SK-N-SH (cell line): ENCODE measurements around the gene CATSPERB. TPM values are rescaled to one million over a fixed set of nuclear protein-coding genes. Genes with fewer than 3 reads are reported as not detected.

Experiments used
- CTCF ChIA-PET: fragments of 300-600, 350-600 bp; formaldehyde crosslinking; extraction: SDS; loops from one replicate; lab custom pipeline; 2021; lab: Yijun Ruan, JAX
- POLR2A ChIA-PET: fragments of 350-600 bp; sonication (Branson Sonifier 250); formaldehyde crosslinking; extraction: SDS; loops from one replicate; lab custom pipeline; 2020; ENCODE audit warnings: antibody characterized with exemption, inconsistent platforms; lab: Yijun Ruan, JAX
- DNase-seq: peaks from one replicate; pipeline ENCODE4 v3.0.0; 2012
- H2AFZ ChIP-seq: fragments of 200-600 bp; sonication (generic); 2 replicates; pipeline ENCODE4 v1.8.1; 2016; ENCODE audit warnings: antibody characterized with exemption, mild to moderate bottlenecking, low read depth
- H3F3A ChIP-seq: fragments of 200-600 bp; sonication (generic); replicated peaks from 2 replicates; pipeline ENCODE3; 2016; ENCODE audit warnings: antibody characterized with exemption, mild to moderate bottlenecking; ENCODE audit not compliant: insufficient read depth
- H3K27ac ChIP-seq, 2 experiments: fragments of 200-500 bp in 1 of 2; fragments of 200-600 bp in 1 of 2; sonication (Bioruptor generic) in 1 of 2; sonication (generic), shearing (Covaris generic) in 1 of 2; 2 replicates each; pipeline versions ENCODE4 v1.5.1 to v1.6.1; 2014 to 2016; ENCODE audit warnings: low read depth in 2 of 2, inconsistent platforms in 1 of 2, low read length in 1 of 2, mild to moderate bottlenecking in 1 of 2, mixed read lengths in 1 of 2
- H3K27me3 ChIP-seq: fragments of 200-600 bp; sonication (generic), shearing (Covaris generic); 2 replicates; pipeline ENCODE4 v1.6.1; 2016; ENCODE audit warnings: mixed run types; ENCODE audit not compliant: insufficient read depth
- H3K36me3 ChIP-seq, 2 experiments: fragments of 200-500 bp in 1 of 2; fragments of 200-600 bp in 1 of 2; sonication (Bioruptor generic) in 1 of 2; sonication (generic) in 1 of 2; replicated peaks in 1 of 2; 2 replicates each; pipeline versions ENCODE3 to v1.5.1; 2014 to 2016; ENCODE audit warnings: low read length in 1 of 2, mild to moderate bottlenecking in 1 of 2; ENCODE audit not compliant: insufficient read depth in 2 of 2, control insufficient read depth in 1 of 2
- H3K4me1 ChIP-seq, 2 experiments: fragments of 200-500 bp in 1 of 2; fragments of 200-600 bp in 1 of 2; sonication (Bioruptor generic) in 1 of 2; sonication (generic), shearing (Covaris generic) in 1 of 2; 2 replicates each; pipeline versions ENCODE4 v1.5.1 to v1.6.1; 2014 to 2016; ENCODE audit warnings: low read depth in 1 of 2, low read length in 1 of 2, mixed run types in 1 of 2; ENCODE audit not compliant: insufficient read depth in 2 of 2, control insufficient read depth in 1 of 2
- H3K4me2 ChIP-seq: fragments of 200-600 bp; sonication (generic), shearing (Covaris generic); 2 replicates; pipeline ENCODE4 v1.6.1; 2017; ENCODE audit warnings: mixed run types
- H3K4me3 ChIP-seq, 2 experiments: fragments of 200-500 bp in 1 of 2; fragments of 200-600 bp in 1 of 2; sonication (Bioruptor generic) in 1 of 2; sonication (generic), shearing (Covaris generic) in 1 of 2; 2 replicates each; pipeline versions ENCODE4 v1.5.1 to v1.8.1; 2014 to 2016; ENCODE audit warnings: low read depth in 2 of 2, inconsistent platforms in 1 of 2, low read length in 1 of 2, mild to moderate bottlenecking in 1 of 2, mixed read lengths in 1 of 2, moderate library complexity in 1 of 2
- H3K79me2 ChIP-seq: fragments of 200-600 bp; sonication (generic); 2 replicates; pipeline ENCODE4 v1.8.1; 2017; ENCODE audit warnings: mild to moderate bottlenecking; ENCODE audit not compliant: insufficient read depth
- H3K9ac ChIP-seq: fragments of 200-600 bp; sonication (generic); 2 replicates; pipeline ENCODE4 v1.6.1; 2017; ENCODE audit warnings: mixed run types
- H3K9me2 ChIP-seq: fragments of 200-600 bp; sonication (generic); 2 replicates; pipeline ENCODE4 v1.6.1; 2017; ENCODE audit warnings: mixed run types
- H3K9me3 ChIP-seq: fragments of 200-600 bp; sonication (generic); 2 replicates; pipeline ENCODE4 v1.6.1; 2017; ENCODE audit warnings: mixed run types, mild to moderate bottlenecking, moderate library complexity
- H4K20me1 ChIP-seq: fragments of 200-600 bp; sonication (generic); 2 replicates; pipeline ENCODE4 v1.6.1; 2017; ENCODE audit warnings: mild to moderate bottlenecking, mixed run types; ENCODE audit not compliant: insufficient read depth
- FOSL2 ChIP-seq: IDR thresholded peaks from 2 replicates; pipeline ENCODE4 v1.4.0; 2012; ENCODE audit warnings: low read depth, mild to moderate bottlenecking, moderate library complexity, borderline replicate concordance
- FOXJ3 ChIP-seq: sonication (generic); formaldehyde crosslinking; IDR thresholded peaks from 2 replicates; pipeline ENCODE4 v1.5.1; 2020; ENCODE audit warnings: mild to moderate bottlenecking, missing genetic modification reagents
- FOXM1 ChIP-seq: IDR thresholded peaks from 2 replicates; pipeline ENCODE4 v1.4.0; 2012; ENCODE audit warnings: low read depth, mild to moderate bottlenecking
- GABPA ChIP-seq: IDR thresholded peaks from 2 replicates; pipeline ENCODE4 v1.4.0; 2012; ENCODE audit warnings: low read depth, mild to moderate bottlenecking
- RCOR1 ChIP-seq: fragments of 150-350 bp; IDR thresholded peaks from 2 replicates; pipeline ENCODE4 v1.6.1; 2017; ENCODE audit warnings: antibody characterized with exemption, low read length
- RXRA ChIP-seq: IDR thresholded peaks from 2 replicates; pipeline ENCODE4 v1.4.0; 2012; ENCODE audit warnings: low read depth, mild to moderate bottlenecking, borderline replicate concordance
- SIN3A ChIP-seq: IDR thresholded peaks from 2 replicates; pipeline ENCODE4 v1.6.1; 2012; ENCODE audit warnings: low read depth, mild to moderate bottlenecking, low read length, moderate library complexity, borderline replicate concordance
- TCF12 ChIP-seq: IDR thresholded peaks from 2 replicates; pipeline ENCODE4 v1.4.0; 2012
- TEAD4 ChIP-seq: IDR thresholded peaks from 2 replicates; pipeline ENCODE4 v1.4.0; 2012; ENCODE audit warnings: mild to moderate bottlenecking, borderline replicate concordance; ENCODE audit not compliant: insufficient read depth
- YY1 ChIP-seq: IDR thresholded peaks from 2 replicates; pipeline ENCODE4 v1.4.0; 2012; ENCODE audit warnings: low read depth, mild to moderate bottlenecking
- WGBS: methylation state at CpG from one replicate; pipeline ENCODE4 v1.1.6; 2017; ENCODE audit warnings: low lambda C conversion rate; 5-methylcytosine and 5-hydroxymethylcytosine counted together
- polyA plus RNA-seq, 3 experiments: library from polyadenylated mRNA; depleted of rRNA; stranded (reverse); fragments of >200 nt; gene quantifications; 2 replicates each; pipeline ENCODE4 v1.2.3, GENCODE V29; 2012
- TF ChIP-seq, protein P1 (sequence below): fragments of 150-350 bp; IDR thresholded peaks from 2 replicates; pipeline ENCODE4 v1.6.1; 2017; ENCODE audit warnings: antibody characterized with exemption, low read length, low read depth, borderline replicate concordance
- TF ChIP-seq, protein P2 (sequence below): IDR thresholded peaks from 2 replicates; pipeline ENCODE4 v1.4.0; 2012; ENCODE audit warnings: low read depth, borderline replicate concordance
- TF ChIP-seq, protein P3 (sequence below): IDR thresholded peaks from 2 replicates; pipeline ENCODE4; 2012
- TF ChIP-seq, protein P4 (sequence below): fragments of 200-600 bp; sonication (generic); IDR thresholded peaks from 2 replicates; pipeline ENCODE4 v1.6.1; 2017; ENCODE audit warnings: antibody characterized with exemption, mild to moderate bottlenecking, moderate library complexity
- TF ChIP-seq, protein P5 (sequence below): IDR thresholded peaks from 2 replicates; pipeline ENCODE4 v1.4.0; 2012; ENCODE audit warnings: low read depth

Gene CATSPERB
- polyA plus RNA-seq, 1 of the 3 experiments (the other 2 are of a cell fraction), result 0.08 TPM

DNA sequence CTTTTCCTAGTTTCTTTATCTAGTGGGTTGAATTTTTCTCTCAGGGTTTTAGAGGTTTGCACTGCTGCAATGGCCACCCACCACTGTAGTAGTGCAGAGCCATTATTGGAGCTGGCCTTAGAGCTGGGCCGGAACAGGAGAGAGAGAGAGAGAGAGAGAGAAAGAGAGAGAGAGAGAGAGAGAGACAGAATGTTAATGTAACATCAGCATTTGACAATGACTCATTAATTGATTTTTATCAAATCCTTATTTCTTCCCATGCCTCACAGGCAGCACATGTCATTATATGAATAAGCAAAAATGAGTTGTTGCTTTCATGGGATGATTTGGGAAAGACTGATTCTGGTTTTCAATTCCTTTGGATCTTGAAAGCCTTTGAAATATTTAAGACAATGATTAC, 145.5 kb downstream of the CATSPERB start:
- no peak for DNase-seq
- Histone ChIP-seq H3K4me2 (no peak overlapping the region), H3K79me2 (no peaks in the 10 kb centered on the region), H3K36me3 (no peaks in the 10 kb centered on the region), H3K4me1 (no peaks in the 10 kb centered on the region), H4K20me1 (no peaks in the 10 kb centered on the region), H3F3A (no peaks in the 10 kb centered on the region), H3K27me3 (peaks cover 7% of the 10 kb centered on the region; the same call in 1 of the 2 replicates), H2AFZ (no peak overlapping the region), H3K9me2 (no peaks in the 10 kb centered on the region), H3K27ac (no peak overlapping the region), H3K9ac (no peak overlapping the region), H3K4me3 (no peak overlapping the region), H3K9me3 (no peaks in the 10 kb centered on the region)
- TF ChIP-seq TCF12, result no peak
- TF ChIP-seq GABPA, result no peak
- no peak for TF ChIP-seq FOSL2
- no peak for TF ChIP-seq RCOR1
- TF ChIP-seq FOXM1, result no peak
- no peak for TF ChIP-seq FOXJ3 (CRISPR knock-in tag)
- TF ChIP-seq RXRA, result no peak
- TF ChIP-seq, protein P1, sequence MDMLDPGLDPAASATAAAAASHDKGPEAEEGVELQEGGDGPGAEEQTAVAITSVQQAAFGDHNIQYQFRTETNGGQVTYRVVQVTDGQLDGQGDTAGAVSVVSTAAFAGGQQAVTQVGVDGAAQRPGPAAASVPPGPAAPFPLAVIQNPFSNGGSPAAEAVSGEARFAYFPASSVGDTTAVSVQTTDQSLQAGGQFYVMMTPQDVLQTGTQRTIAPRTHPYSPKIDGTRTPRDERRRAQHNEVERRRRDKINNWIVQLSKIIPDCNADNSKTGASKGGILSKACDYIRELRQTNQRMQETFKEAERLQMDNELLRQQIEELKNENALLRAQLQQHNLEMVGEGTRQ, result no peak
- POLR2A ChIA-PET, result no interaction called here
- 14% methylated on average over 1 of the region's 1 CpG for WGBS
- CTCF ChIA-PET, result interaction anchor here (0.5 kb wide), 1 partner anchor 11 kb away, joined by 3 read pairs; no protein-coding TSS in a partner anchor

DNA sequence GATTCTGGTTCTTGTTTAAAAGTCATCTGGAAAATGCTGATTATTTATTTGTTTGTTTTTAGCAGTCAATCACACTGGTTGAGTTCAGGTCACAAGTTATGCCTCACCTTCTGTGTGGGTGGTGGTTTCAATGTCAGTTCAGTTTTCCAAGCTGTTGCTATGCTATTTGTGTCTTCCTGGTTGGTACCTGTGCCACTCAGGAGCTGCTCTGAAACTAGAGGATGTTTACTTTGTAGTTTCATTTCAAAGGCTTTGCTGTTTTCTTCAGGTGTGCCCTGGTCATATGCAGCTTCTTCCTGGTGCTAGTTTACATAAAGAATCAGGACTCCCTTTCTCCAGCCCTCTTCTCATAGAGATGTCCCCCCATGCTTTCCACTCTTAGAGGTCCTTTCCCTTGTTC, 146.0 kb downstream of the CATSPERB start:
- ChIA-PET POLR2A (no interaction called here), CTCF (interaction anchor here (0.6 to 1.0 kb wide), 2 partner anchors 23 to 43 kb away, joined by 3 read pairs; no protein-coding TSS in a partner anchor)
- no peaks in the 10 kb centered on the region for H3K79me2 ChIP-seq
- no peaks in the 10 kb centered on the region for H4K20me1 ChIP-seq
- H3K4me3 ChIP-seq, result no peak overlapping the region
- H3K9me2 ChIP-seq, result no peaks in the 10 kb centered on the region
- H3K27me3 ChIP-seq, result peaks cover 12% of the 10 kb centered on the region; the same call in 1 of the 2 replicates
- no peak overlapping the region for H3K9ac ChIP-seq
- H3K27ac ChIP-seq, result no peak overlapping the region
- no peak overlapping the region for H3K4me2 ChIP-seq
- no peak overlapping the region for H2AFZ ChIP-seq
- no peak for DNase-seq
- H3K4me1 ChIP-seq, result no peaks in the 10 kb centered on the region
- no peaks in the 10 kb centered on the region for H3F3A ChIP-seq
- TF ChIP-seq, protein P2, sequence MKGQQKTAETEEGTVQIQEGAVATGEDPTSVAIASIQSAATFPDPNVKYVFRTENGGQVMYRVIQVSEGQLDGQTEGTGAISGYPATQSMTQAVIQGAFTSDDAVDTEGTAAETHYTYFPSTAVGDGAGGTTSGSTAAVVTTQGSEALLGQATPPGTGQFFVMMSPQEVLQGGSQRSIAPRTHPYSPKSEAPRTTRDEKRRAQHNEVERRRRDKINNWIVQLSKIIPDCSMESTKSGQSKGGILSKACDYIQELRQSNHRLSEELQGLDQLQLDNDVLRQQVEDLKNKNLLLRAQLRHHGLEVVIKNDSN, result no peak
- TF ChIP-seq, protein P1, result no peak
- TF ChIP-seq FOSL2, result no peak
- TF ChIP-seq YY1, result no peak
- TF ChIP-seq, protein P3, sequence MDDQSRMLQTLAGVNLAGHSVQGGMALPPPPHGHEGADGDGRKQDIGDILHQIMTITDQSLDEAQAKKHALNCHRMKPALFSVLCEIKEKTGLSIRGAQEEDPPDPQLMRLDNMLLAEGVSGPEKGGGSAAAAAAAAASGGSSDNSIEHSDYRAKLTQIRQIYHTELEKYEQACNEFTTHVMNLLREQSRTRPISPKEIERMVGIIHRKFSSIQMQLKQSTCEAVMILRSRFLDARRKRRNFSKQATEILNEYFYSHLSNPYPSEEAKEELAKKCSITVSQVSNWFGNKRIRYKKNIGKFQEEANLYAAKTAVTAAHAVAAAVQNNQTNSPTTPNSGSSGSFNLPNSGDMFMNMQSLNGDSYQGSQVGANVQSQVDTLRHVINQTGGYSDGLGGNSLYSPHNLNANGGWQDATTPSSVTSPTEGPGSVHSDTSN, result no peak
- TF ChIP-seq, protein P4, sequence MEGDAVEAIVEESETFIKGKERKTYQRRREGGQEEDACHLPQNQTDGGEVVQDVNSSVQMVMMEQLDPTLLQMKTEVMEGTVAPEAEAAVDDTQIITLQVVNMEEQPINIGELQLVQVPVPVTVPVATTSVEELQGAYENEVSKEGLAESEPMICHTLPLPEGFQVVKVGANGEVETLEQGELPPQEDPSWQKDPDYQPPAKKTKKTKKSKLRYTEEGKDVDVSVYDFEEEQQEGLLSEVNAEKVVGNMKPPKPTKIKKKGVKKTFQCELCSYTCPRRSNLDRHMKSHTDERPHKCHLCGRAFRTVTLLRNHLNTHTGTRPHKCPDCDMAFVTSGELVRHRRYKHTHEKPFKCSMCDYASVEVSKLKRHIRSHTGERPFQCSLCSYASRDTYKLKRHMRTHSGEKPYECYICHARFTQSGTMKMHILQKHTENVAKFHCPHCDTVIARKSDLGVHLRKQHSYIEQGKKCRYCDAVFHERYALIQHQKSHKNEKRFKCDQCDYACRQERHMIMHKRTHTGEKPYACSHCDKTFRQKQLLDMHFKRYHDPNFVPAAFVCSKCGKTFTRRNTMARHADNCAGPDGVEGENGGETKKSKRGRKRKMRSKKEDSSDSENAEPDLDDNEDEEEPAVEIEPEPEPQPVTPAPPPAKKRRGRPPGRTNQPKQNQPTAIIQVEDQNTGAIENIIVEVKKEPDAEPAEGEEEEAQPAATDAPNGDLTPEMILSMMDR, result no peak
- TF ChIP-seq, protein P5, sequence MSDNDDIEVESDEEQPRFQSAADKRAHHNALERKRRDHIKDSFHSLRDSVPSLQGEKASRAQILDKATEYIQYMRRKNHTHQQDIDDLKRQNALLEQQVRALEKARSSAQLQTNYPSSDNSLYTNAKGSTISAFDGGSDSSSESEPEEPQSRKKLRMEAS, result no peak
- TF ChIP-seq SIN3A, result no peak
- TF ChIP-seq TEAD4, result no peak
- no peak for TF ChIP-seq RCOR1
- H3K36me3 ChIP-seq, result no peaks in the 10 kb centered on the region
- H3K9me3 ChIP-seq, result no peaks in the 10 kb centered on the region
